Measurements from ENCODE around the gene NPPC.

The NPPC gene

DNA sequence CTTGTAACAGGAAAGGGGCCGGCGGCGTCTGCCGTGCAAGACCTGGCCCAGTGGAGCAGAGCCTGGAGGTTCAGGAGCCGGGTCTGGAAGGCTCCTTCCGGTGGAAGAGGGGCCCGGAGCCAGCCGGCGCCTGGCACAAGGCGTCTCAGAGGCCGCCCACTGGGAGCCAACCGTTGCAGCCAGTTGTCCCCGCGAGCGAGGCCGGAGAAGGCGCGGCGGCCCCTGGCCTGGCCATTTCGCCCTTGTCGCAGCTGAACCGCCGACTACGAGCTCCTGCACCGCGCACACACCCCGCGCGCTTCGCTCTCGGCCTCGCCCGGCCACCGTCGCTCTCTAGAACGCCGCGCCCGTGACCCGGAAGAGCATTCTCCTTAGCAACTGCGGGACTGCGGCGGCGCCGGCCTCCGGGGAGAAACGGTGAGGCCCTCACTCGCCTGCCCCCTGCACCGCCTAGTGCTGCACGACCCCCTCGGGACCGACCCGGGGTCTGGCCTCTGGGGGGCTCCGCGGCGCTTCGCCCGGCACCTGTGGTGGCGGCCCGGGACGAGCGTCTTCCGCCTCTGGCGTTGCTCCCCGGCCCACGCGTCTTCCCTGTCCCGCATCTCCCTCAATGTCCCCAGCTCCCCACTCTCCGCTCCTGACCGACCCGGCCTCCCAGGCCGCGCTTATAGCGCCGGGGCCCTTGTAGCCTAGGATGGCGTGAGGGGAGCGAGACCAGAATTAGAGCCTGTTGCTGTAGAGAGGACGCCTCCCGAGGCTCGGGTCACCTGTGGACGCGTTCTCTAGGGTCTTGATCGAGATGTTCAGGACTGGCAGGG lies 35.4 kb upstream of the NPPC start, which contains the start of gene DIS3L2:
Gene DIS3L2, plus strand, starts transcription at position 365 of the 818 bp plus-strand sequence. CDS start 53,215 bp downstream, outside the sequence.
- Histone ChIP-seq H3K36me3 (ENCODE audit: insufficient read depth, low read length) (no peaks in the 10 kb centered on the region), H3K4me2 (ENCODE audit: low read length) (peak within 1 kb of the TSS; percentile 80), H3K9me3 (ENCODE audit: low read length) (no peaks in the 10 kb centered on the region), H3K9ac (ENCODE audit: low read length) (peak within 1 kb of the TSS; percentile 72), H3K4me1 (ENCODE audit: insufficient read depth, low read length, severe bottlenecking) (peaks cover 24% of the 10 kb centered on the region), H3K27ac (ENCODE audit: low read depth, low read length, poor library complexity, severe bottlenecking) (no peak within 1 kb of the TSS), H3K9me2 (ENCODE audit: low read depth, low read length) (no peaks in the 10 kb centered on the region), H3K27me3 (ENCODE audit: insufficient read depth, low read length) (no peaks in the 10 kb centered on the region), H2AFZ (ENCODE audit: low read length) (peak within 1 kb of the TSS; percentile 4; the same call in 1 of the 2 replicates), H3K79me2 (ENCODE audit: insufficient read depth, low read length) (peaks cover 7% of the 10 kb centered on the region; the same call in 1 of the 2 replicates), H4K20me1 (ENCODE audit: insufficient read depth, low read length) (no peaks in the 10 kb centered on the region), H3K4me3 (ENCODE audit: low read depth, low read length, poor library complexity, severe bottlenecking) (peak within 1 kb of the TSS; percentile 80), H3F3A (ENCODE audit: insufficient read depth, low read length) (no peaks in the 10 kb centered on the region)
- no peak for TF ChIP-seq EZH2 (IDR thresholded peaks at IDR 0.05; ENCODE audit: borderline replicate concordance, low read length)
- TF ChIP-seq, protein P1, sequence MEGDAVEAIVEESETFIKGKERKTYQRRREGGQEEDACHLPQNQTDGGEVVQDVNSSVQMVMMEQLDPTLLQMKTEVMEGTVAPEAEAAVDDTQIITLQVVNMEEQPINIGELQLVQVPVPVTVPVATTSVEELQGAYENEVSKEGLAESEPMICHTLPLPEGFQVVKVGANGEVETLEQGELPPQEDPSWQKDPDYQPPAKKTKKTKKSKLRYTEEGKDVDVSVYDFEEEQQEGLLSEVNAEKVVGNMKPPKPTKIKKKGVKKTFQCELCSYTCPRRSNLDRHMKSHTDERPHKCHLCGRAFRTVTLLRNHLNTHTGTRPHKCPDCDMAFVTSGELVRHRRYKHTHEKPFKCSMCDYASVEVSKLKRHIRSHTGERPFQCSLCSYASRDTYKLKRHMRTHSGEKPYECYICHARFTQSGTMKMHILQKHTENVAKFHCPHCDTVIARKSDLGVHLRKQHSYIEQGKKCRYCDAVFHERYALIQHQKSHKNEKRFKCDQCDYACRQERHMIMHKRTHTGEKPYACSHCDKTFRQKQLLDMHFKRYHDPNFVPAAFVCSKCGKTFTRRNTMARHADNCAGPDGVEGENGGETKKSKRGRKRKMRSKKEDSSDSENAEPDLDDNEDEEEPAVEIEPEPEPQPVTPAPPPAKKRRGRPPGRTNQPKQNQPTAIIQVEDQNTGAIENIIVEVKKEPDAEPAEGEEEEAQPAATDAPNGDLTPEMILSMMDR (IDR thresholded peaks at IDR 0.05; ENCODE audit: low read length), result peak; percentile 12; the same call in 1 of the 2 replicates

DNA sequence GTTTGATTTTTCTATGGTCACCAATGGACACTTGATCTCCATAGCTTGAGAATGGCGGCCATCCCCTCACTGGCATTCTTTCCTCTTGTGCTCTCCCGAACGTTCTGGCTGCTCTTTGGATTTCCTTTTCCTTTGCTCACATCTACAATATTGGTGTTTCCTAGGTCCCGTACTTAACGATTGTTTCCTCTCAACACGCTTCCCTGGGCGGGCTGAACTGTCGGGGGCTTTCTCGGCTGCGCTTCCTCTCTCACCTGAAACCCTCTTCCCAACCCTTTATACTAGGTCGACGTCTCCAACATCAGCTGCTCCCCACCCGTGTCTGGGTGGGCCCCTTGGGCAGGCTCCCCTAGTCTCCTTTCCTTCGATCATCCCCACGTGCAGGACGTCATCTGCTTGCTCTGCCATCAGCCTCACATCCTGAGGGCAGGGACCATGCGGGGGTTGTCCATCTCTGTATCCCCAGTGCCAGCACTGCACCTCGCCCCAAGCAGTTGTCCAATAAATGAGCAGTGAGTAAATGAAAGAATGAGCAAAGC lies 34.7 kb upstream of the NPPC start:
- H3K4me1 ChIP-seq (ENCODE audit: insufficient read depth, low read length, severe bottlenecking), result peaks cover 24% of the 10 kb centered on the region
- peak overlapping the region; percentile 80 for H3K4me2 ChIP-seq (ENCODE audit: low read length)
- no peaks in the 10 kb centered on the region for H4K20me1 ChIP-seq (ENCODE audit: insufficient read depth, low read length)
- no peaks in the 10 kb centered on the region for H3K36me3 ChIP-seq (ENCODE audit: insufficient read depth, low read length)
- TF ChIP-seq, protein P1 (IDR thresholded peaks at IDR 0.05; ENCODE audit: low read length), result no peak
- TF ChIP-seq EZH2 (IDR thresholded peaks at IDR 0.05; ENCODE audit: borderline replicate concordance, low read length), result no peak
- peaks cover 7% of the 10 kb centered on the region; the same call in 1 of the 2 replicates for H3K79me2 ChIP-seq (ENCODE audit: insufficient read depth, low read length)
- no peaks in the 10 kb centered on the region for H3K9me2 ChIP-seq (ENCODE audit: low read depth, low read length)
- H3K9ac ChIP-seq (ENCODE audit: low read length), result peak overlapping the region; percentile 72
- H3F3A ChIP-seq (ENCODE audit: insufficient read depth, low read length), result no peaks in the 10 kb centered on the region
- no peak overlapping the region for H3K27ac ChIP-seq (ENCODE audit: low read depth, low read length, poor library complexity, severe bottlenecking)
- H3K27me3 ChIP-seq (ENCODE audit: insufficient read depth, low read length), result no peaks in the 10 kb centered on the region
- H3K9me3 ChIP-seq (ENCODE audit: low read length), result no peaks in the 10 kb centered on the region
- H3K4me3 ChIP-seq (ENCODE audit: low read depth, low read length, poor library complexity, severe bottlenecking), result peak overlapping the region; percentile 80
- H2AFZ ChIP-seq (ENCODE audit: low read length), result no peak overlapping the region

DNA sequence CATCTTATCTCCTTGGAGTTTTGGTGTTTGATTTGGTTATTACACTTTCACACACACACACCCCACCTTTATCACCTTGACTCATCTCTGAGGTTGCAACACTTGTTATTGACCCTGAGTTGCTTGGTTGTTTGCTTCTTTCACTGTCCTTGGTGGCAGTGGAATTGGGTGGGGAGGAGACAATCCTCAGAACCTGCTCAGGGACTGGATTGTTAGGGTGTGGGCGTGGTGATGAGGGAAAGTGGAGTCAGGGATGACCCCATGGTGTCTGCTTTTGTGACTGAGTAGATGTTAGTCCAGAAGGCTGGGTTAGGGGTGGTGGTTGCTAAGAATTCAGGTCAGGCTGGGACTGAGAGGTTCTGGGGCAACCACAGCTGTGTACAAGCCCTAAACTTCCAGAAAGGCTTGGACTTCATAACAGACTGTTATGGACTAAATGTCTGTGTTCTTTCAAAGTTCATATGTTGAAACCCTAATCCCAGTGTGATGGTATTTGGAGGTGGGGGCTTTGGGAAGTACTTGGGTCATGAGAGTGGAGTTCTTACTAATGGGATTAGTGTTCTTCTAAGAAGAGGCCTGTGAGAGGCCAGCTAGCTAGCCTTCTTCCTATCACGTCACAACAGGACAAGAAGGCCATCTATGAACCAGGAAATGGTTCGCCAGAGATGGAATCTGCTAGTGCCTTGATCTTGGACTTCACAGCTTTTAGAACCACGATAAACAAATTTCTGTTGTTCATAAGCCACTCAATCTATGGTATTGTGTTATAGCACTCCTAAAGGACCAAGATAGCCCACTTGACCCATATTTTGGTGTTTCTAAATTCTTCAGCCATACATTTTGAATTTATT lies 31.9 kb upstream of the NPPC start:
- no peak for TF ChIP-seq EZH2 (IDR thresholded peaks at IDR 0.05; ENCODE audit: borderline replicate concordance, low read length)
- TF ChIP-seq, protein P1 (IDR thresholded peaks at IDR 0.05; ENCODE audit: low read length), result no peak
- Histone ChIP-seq H2AFZ (ENCODE audit: low read length) (no peak overlapping the region), H3K4me3 (ENCODE audit: low read depth, low read length, poor library complexity, severe bottlenecking) (no peak overlapping the region)

More for the DNA sequence above, 31.9 kb upstream of the NPPC start:
- H3K4me2 ChIP-seq (ENCODE audit: low read length), result no peak overlapping the region
- no peaks in the 10 kb centered on the region for H3F3A ChIP-seq (ENCODE audit: insufficient read depth, low read length)
- no peaks in the 10 kb centered on the region for H4K20me1 ChIP-seq (ENCODE audit: insufficient read depth, low read length)
- H3K9me3 ChIP-seq (ENCODE audit: low read length), result no peaks in the 10 kb centered on the region
- H3K79me2 ChIP-seq (ENCODE audit: insufficient read depth, low read length), result no peaks in the 10 kb centered on the region
- no peaks in the 10 kb centered on the region for H3K36me3 ChIP-seq (ENCODE audit: insufficient read depth, low read length)
- peaks cover 9% of the 10 kb centered on the region for H3K4me1 ChIP-seq (ENCODE audit: insufficient read depth, low read length, severe bottlenecking)
- no peak overlapping the region for H3K9ac ChIP-seq (ENCODE audit: low read length)
- H3K27ac ChIP-seq (ENCODE audit: low read depth, low read length, poor library complexity, severe bottlenecking), result no peak overlapping the region
- H3K9me2 ChIP-seq (ENCODE audit: low read depth, low read length), result no peaks in the 10 kb centered on the region
- H3K27me3 ChIP-seq (ENCODE audit: insufficient read depth, low read length), result no peaks in the 10 kb centered on the region

Data from OCI-LY1 (cell line).